ENCODE data around the gene RHOA.

GRCh38 chr3:49412632-49413337 lies 1.0 kb upstream of the RHOA start:
- TF ChIP-seq CTCF (IDR thresholded peaks at IDR 0.05 in 2 of 3, conservative IDR thresholded peaks at IDR 0.05 in 1 of 3; ENCODE audit: borderline replicate concordance in 1 of 3, insufficient read depth in 1 of 3, low read depth in 2 of 3, low read length in 2 of 3) = no peak
- no peak for TF ChIP-seq POLR2A (IDR thresholded peaks at IDR 0.05; ENCODE audit: borderline replicate concordance, extremely low read depth, insufficient read depth, insufficient read length)
- no peak for TF ChIP-seq RAD21 (IDR thresholded peaks at IDR 0.05; ENCODE audit: low read depth)
- TF ChIP-seq EZH2 (IDR thresholded peaks at IDR 0.05) = no peak
- TF ChIP-seq POLR2AphosphoS5 (IDR thresholded peaks at IDR 0.05; ENCODE audit: low read depth, low read length) = no peak
- TF ChIP-seq ZBTB33 (IDR thresholded peaks at IDR 0.05; ENCODE audit: extremely low read depth, insufficient replicate concordance, low read length) = no peak
